ENCODE measurements around the gene CERK.

CERK gene

GRCh38 chr22:46764779-46765485 lies 26.9 kb upstream of the CERK start:
- no peak for DNase-seq (ENCODE audit: low read depth)

- no peak for DNase-seq (ENCODE audit: low read depth)
Observed at GRCh38 chr22:46764140-46764680, 26.2 kb upstream of the CERK start.

GRCh38 chr22:46763051-46763705 lies 25.1 kb upstream of the CERK start:
- DNase-seq (ENCODE audit: low read depth) = no peak

- peak; percentile 87 for DNase-seq (ENCODE audit: low read depth)
Observed at GRCh38 chr22:46762238-46763050, 24.4 kb upstream of the CERK start, which contains the start of gene TBC1D22A. TBC1D22A (plus strand) TSS chr22:46762650; CDS start chr22:46762787, 137 bp downstream.

- no peak for DNase-seq (ENCODE audit: low read depth)
Observed at GRCh38 chr22:46761539-46762237, 23.6 kb upstream of the CERK start.

- no peak for DNase-seq (ENCODE audit: low read depth)
Observed at GRCh38 chr22:46761017-46761416, 23.0 kb upstream of the CERK start.

- DNase-seq (ENCODE audit: low read depth) = no peak
Observed at GRCh38 chr22:46758867-46759290, 20.8 kb upstream of the CERK start.

- DNase-seq (ENCODE audit: low read depth) = no peak
Observed at GRCh38 chr22:46758121-46758520, 20.1 kb upstream of the CERK start.

GRCh38 chr22:46757104-46757503 lies 19.1 kb upstream of the CERK start:
- no peak for DNase-seq (ENCODE audit: low read depth)

GRCh38 chr22:46756097-46756496 lies 18.0 kb upstream of the CERK start:
- no peak for DNase-seq (ENCODE audit: low read depth)

- no peak for DNase-seq (ENCODE audit: low read depth)
Observed at GRCh38 chr22:46755525-46755924, 17.5 kb upstream of the CERK start.

GRCh38 chr22:46754826-46755225 lies 16.8 kb upstream of the CERK start:
- DNase-seq (ENCODE audit: low read depth) = no peak

GRCh38 chr22:46754110-46754799 lies 16.2 kb upstream of the CERK start:
- no peak for DNase-seq (ENCODE audit: low read depth)

GRCh38 chr22:46753761-46754109 lies 15.7 kb upstream of the CERK start:
- DNase-seq (ENCODE audit: low read depth) = no peak

GRCh38 chr22:46753360-46753759 lies 15.3 kb upstream of the CERK start:
- DNase-seq (ENCODE audit: low read depth) = no peak

GRCh38 chr22:46752988-46753310 lies 14.9 kb upstream of the CERK start:
- DNase-seq (ENCODE audit: low read depth) = no peak

GRCh38 chr22:46752286-46752987 lies 14.4 kb upstream of the CERK start:
- DNase-seq (ENCODE audit: low read depth) = no peak

GRCh38 chr22:46750863-46751443 lies 12.9 kb upstream of the CERK start:
- DNase-seq (ENCODE audit: low read depth) = no peak

GRCh38 chr22:46750530-46750800 lies 12.4 kb upstream of the CERK start:
- no peak for DNase-seq (ENCODE audit: low read depth)

- DNase-seq (ENCODE audit: low read depth) = no peak
Observed at GRCh38 chr22:46749682-46750529, 11.9 kb upstream of the CERK start.
